Heart left ventricle (tissue), 16 donors: ENCODE data around the gene PARD3B. TPM values are rescaled to one million over a fixed set of nuclear protein-coding genes. Genes with fewer than 3 reads are reported as not detected.

Source experiments
- ATAC-seq, 4 donors: fragments of 200-7000 bp; cut with Tn5 transposase; one replicate each; pipeline ENCODE4 v1.9.1; 2020 to 2022; ENCODE audit warnings: moderate library complexity in 4 of 4, mild to moderate bottlenecking in 3 of 4, moderate number of reproducible peaks in 1 of 4
- DNase-seq, 5 donors: peaks; one replicate each; pipeline ENCODE4 v3.0.0-alpha.2; 2020
- H3K27ac ChIP-seq, 12 donors: fragments of 200-600 bp; sonication (generic) in 4 of 12; one replicate each; pipeline versions ENCODE4 v1.5.0 to v1.8.0; 2016 to 2022; ENCODE audit warnings: mild to moderate bottlenecking in 2 of 12
- H3K27me3 ChIP-seq, 9 donors: fragments of 200-600 bp; sonication (generic) in 2 of 9; one replicate each; pipeline versions ENCODE4 v1.5.1 to v1.8.0; 2016 to 2022; ENCODE audit warnings: mild to moderate bottlenecking in 3 of 9
- H3K36me3 ChIP-seq, 9 donors: fragments of 200-600 bp; sonication (generic) in 2 of 9; one replicate each; pipeline versions ENCODE4 v1.5.0 to v1.8.0; 2018 to 2022; ENCODE audit warnings: mild to moderate bottlenecking in 2 of 9
- H3K4me1 ChIP-seq, 12 donors: fragments of 200-600 bp; sonication (generic) in 4 of 12; one replicate each; pipeline versions ENCODE4 v1.5.0 to v1.8.0; 2016 to 2022; ENCODE audit warnings: mild to moderate bottlenecking in 3 of 12
- H3K4me3 ChIP-seq, 12 donors: fragments of 200-600 bp; sonication (generic) in 4 of 12; one replicate each; pipeline versions ENCODE4 v1.5.0 to v1.8.0; 2017 to 2022; ENCODE audit warnings: mild to moderate bottlenecking in 9 of 12, moderate library complexity in 4 of 12
- H3K9me3 ChIP-seq, 12 donors: fragments of 200-600 bp; sonication (generic) in 4 of 12; one replicate each; pipeline versions ENCODE4 v1.5.0 to v1.8.0; 2016 to 2022; ENCODE audit warnings: mild to moderate bottlenecking in 1 of 12
- CTCF ChIP-seq, 12 donors: fragments of 200-600 bp; sonication (generic) in 4 of 12; IDR thresholded peaks; one replicate each; pipeline versions ENCODE4 v1.5.0 to v1.8.0; 2018 to 2022; ENCODE audit warnings: antibody characterized with exemption in 12 of 12, mild to moderate bottlenecking in 5 of 12
- POLR2A ChIP-seq, 2 donors: fragments of 450-650 bp; IDR thresholded peaks; one replicate each; pipeline ENCODE4 v1.6.1; 2017; ENCODE audit warnings: antibody characterized with exemption in 2 of 2, mild to moderate bottlenecking in 2 of 2, moderate library complexity in 2 of 2
- WGBS, 4 donors: extraction: QIAGEN DNeasy Blood & Tissue Kit in 2 of 4; methylation state at CpG; one replicate each; pipeline versions ENCODE4 v1.1.5 to v1.1.7; 2013 to 2018; 5-methylcytosine and 5-hydroxymethylcytosine counted together
- intact Hi-C, 10 donors: fragments of 100-400 bp; cut with DNase I; formaldehyde crosslinking; loops; one replicate each; pipeline versions ENCODE4 v1.11.1 to v1.14.2; 2022
- polyA plus RNA-seq, 2 donors: library from polyadenylated mRNA; stranded (reverse); fragments of 200-250 nt; gene quantifications; one replicate each; pipeline ENCODE4 v1.2.3, GENCODE V29; 2013
- total RNA-seq, 9 donors: library from RNA; depleted of rRNA in 2 of 9; stranded (reverse); fragments of >200 nt in 2 of 9; fragmentation: NEBNext Ultra II Directional in 3 of 9; extraction: Animal tissue kit (Norgen Biotek cat#: 25700) in 3 of 9; gene quantifications; one replicate each; pipeline versions ENCODE4 v1.1.0 to v1.2.4, GENCODE V29; 2016 to 2023
- donor health status: ischemic (EF 13 %, LVEDD 7.1; RV severe dilation, severe dysfunction).
- donor health status: healthy with polysubstance abuse.
- donor health status: DM: no; HTN: yes; CAD: no.
- donor health status: DM: no; HTN: no; CAD: no.
- donor health status: ischemic (EF 25% LVEDD 6.9; RV normal size, moderate dysfunction).
- donor health status: ischemic (EF 25% LVEDD 5.7; RV mildly dilated, moderate dysfunction).
- donor health status: healthy.
- donor health status: DM: yes; HTN: yes; CAD: no.
- donor health status: ischemic (EF 35%, LVEDD 5.7; RV mildly dilated, moderate dysfunction).
- donor health status: nonischemic (EF 11% LVEDD 7.7; RV severe dilation, severe dysfunction).
- donor health status: DM: yes; HTN: yes; CAD: no.
- donor health status: PGD.
- donor health status: ischemic (EF 29% LVEDD 5.4; RV normal size, mild dysfunction).
- donor health status: nonischemic (EF 23%, LVEDD 6.1; RV moderate dilation, normal function).

Gene PARD3B
- total and polyA plus RNA-seq, 11 donors, result 0.71 to 15.1 (median 6.2) TPM

- no peak overlapping the region for H3K27ac ChIP-seq
- no peaks in the 10 kb centered on the region for H3K27me3 ChIP-seq
- no peak overlapping the region for H3K4me3 ChIP-seq
- no peak for ATAC-seq
- no peaks in the 10 kb centered on the region for H3K9me3 ChIP-seq
- H3K4me1 ChIP-seq, result peaks cover 0 to 3% (median 0%) of the 10 kb centered on the region in 12 donors
- no peaks in the 10 kb centered on the region for H3K36me3 ChIP-seq
- 96 to 99% (median 98%) methylated on average over 3 of the region's 3 CpGs for WGBS, 4 donors
- no peak for DNase-seq
- intact Hi-C loops, result no loop called here
- TF ChIP-seq CTCF (IDR thresholded peaks at IDR 0.05) (no peak), POLR2A (IDR thresholded peaks at IDR 0.05) (no peak)
Measured at GRCh38 chr2:205094031-205094430, 548.8 kb downstream of the PARD3B start.

- Histone ChIP-seq H3K4me1 (peaks cover 0 to 3% (median 0%) of the 10 kb centered on the region in 12 donors), H3K27me3 (no peaks in the 10 kb centered on the region), H3K27ac (no peak overlapping the region), H3K9me3 (no peaks in the 10 kb centered on the region), H3K36me3 (no peaks in the 10 kb centered on the region), H3K4me3 (no peak overlapping the region)
- TF ChIP-seq POLR2A (IDR thresholded peaks at IDR 0.05), result no peak
- TF ChIP-seq CTCF (IDR thresholded peaks at IDR 0.05), result no peak
- ATAC-seq (no peak), DNase-seq (no peak)
- 94 to 98% (median 95%) methylated on average over 2 of the region's 2 CpGs for WGBS, 4 donors
- intact Hi-C loops, result no loop called here
Measured at GRCh38 chr2:205103699-205104098, 558.4 kb downstream of the PARD3B start.

- Histone ChIP-seq H3K27me3 (no peaks in the 10 kb centered on the region), H3K27ac (no peak overlapping the region), H3K4me1 (no peaks in the 10 kb centered on the region), H3K9me3 (peaks cover 0 to 14% (median 4%) of the 10 kb centered on the region in 12 donors), H3K36me3 (no peaks in the 10 kb centered on the region), H3K4me3 (no peak overlapping the region)
- WGBS, 4 donors, result 62 to 86% (median 75%) methylated on average over 2 of the region's 2 CpGs
- ATAC-seq, result no peak
- DNase-seq, result no peak
- intact Hi-C loops, result no loop called here
- TF ChIP-seq CTCF (IDR thresholded peaks at IDR 0.05), result no peak
Measured at GRCh38 chr2:205107810-205108209, 562.5 kb downstream of the PARD3B start.

- no peaks in the 10 kb centered on the region for H3K4me1 ChIP-seq
- no peaks in the 10 kb centered on the region for H3K27me3 ChIP-seq
- peaks cover 0 to 7% (median 0%) of the 10 kb centered on the region in 9 donors for H3K36me3 ChIP-seq
- intact Hi-C loops, result no loop called here
- no peak for DNase-seq
- H3K9me3 ChIP-seq, result peaks cover 0 to 14% (median 4%) of the 10 kb centered on the region in 12 donors
- no peak for ATAC-seq
- TF ChIP-seq POLR2A (IDR thresholded peaks at IDR 0.05), result no peak
- no peak for TF ChIP-seq CTCF (IDR thresholded peaks at IDR 0.05)
- H3K4me3 ChIP-seq, result no peak overlapping the region
- no peak overlapping the region for H3K27ac ChIP-seq
- 94 to 97% (median 95%) methylated on average over 2 of the region's 2 CpGs for WGBS, 4 donors
Measured at GRCh38 chr2:205115511-205115910, 570.2 kb downstream of the PARD3B start.
